NCI-H1105 (cell line): ENCODE data around the gene MPO.

Experiments used
- DNase-seq: peaks from one replicate; lab custom pipeline; 2025; lab: John Stamatoyannopoulos, UW

MPO gene

DNA sequence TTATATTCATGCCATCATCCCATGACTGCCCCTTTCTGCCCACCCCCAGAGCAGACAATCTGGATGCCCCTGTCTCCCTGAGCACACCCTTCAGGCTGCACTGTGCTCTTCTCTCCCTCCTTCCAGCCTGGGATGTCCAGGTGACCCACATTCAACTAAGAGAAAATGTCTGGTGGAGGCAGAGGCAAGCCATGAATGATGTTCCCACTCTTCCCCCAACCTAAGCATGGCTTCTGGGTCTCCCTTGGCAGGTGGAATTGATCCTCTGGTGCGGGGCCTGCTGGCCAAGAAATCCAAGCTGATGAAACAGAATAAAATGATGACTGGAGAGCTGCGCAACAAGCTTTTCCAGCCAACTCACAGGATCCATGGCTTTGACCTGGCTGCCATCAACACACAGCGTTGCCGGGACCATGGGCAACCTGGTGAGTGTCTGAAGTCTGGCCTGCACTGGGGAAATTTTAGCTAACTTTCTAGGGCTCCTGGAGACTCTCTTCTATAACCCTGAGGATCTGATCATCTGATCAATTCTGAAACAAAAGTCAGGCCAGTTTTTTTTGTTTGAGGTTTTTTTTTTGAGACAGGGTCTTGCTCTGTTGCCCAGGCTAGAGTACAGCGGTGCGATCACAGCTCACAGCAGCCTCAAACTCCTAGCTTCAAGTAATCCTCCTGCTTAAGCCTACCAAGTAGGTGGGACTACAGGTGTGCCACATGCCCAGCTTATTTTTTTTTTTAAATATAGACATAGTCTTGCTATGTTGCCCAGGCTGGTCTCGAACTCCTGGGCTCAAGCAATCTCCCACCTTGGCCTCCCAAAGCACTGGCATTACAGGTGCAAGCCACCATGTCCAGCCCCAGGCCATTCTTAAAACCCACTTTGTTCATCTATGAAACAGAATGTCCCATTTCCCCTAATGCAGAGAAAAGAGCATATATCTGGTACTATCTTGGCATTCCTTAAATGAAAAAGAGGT, 14.5 kb downstream of the MPO start:
- DNase-seq: no peak

- DNase-seq: no peak
These were observed 15.5 kb downstream of the MPO start for GRCh38 chr17:58265271-58265670.

DNA sequence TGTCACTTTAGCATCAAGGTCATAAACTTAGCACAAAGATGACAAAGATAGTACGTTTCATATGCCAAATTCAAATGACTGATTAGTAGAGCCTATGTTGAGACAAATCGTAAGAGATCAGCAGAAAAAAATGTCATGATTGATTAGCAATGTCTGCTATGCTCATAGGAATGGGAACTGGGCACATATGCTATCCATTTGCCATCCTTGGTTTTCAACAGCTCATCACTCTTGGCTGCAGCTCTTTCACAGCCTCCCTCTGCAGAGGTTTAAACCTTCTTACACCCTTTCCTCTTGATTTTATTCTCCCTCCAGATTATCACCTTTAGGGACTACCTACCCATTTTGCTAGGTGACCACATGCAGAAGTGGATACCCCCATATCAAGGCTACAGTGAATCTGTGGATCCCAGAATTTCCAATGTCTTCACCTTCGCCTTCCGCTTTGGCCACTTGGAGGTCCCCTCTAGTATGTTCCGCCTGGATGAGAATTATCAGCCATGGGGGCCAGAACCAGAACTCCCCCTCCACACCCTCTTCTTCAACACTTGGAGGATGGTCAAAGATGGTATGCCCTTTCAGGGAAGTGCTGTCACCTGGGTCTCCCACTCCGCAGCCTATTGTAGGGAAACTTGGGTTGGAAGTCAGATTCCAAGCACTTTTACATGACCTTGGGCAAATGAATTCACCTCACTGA, 16.2 kb downstream of the MPO start:
- DNase-seq: no peak

- DNase-seq: no peak
These were observed 17.0 kb downstream of the MPO start for GRCh38 chr17:58263773-58264172.

DNA sequence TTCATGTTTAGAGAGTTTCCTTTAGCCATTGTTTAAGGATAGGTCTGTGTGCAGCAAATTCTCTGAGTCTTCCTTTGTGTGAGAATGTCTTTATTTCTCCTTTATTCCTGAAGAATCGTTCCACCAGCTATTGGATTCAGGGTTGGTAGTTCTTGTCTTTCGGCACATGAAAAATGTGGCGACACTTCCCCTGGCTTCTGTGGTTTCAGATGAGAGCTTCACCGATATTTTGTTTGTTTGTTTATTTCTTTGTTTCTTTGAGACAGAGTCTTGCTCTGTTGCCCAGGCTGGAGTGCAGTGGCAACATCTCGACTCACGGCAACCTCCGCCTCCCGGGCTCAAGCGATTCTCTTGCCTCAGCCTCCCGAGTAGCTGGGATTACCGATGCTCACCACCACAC, 18.6 kb downstream of the MPO start:
- DNase-seq: no peak

- DNase-seq: no peak
These were observed 25.9 kb downstream of the MPO start for GRCh38 chr17:58254803-58255202.

- DNase-seq: no peak
These were observed 27.7 kb downstream of the MPO start for GRCh38 chr17:58253082-58253481.

DNA sequence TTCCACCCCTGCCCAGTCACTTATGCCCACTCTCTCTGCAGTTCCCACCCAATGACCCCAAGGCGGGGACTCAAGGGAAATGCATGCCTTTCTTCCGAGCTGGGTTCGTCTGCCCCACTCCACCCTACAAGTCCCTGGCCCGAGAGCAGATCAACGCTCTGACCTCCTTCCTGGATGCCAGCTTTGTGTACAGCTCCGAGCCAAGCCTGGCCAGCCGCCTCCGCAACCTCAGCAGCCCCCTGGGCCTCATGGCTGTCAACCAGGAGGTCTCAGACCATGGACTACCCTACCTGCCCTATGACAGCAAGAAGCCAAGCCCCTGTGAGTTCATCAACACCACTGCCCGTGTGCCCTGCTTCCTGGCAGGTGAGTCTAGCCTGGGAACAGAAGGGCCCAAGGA, 28.6 kb downstream of the MPO start:
- no peak for DNase-seq

GRCh38 chr17:58250344-58251011, 30.3 kb downstream of the MPO start:
- DNase-seq: no peak

DNA sequence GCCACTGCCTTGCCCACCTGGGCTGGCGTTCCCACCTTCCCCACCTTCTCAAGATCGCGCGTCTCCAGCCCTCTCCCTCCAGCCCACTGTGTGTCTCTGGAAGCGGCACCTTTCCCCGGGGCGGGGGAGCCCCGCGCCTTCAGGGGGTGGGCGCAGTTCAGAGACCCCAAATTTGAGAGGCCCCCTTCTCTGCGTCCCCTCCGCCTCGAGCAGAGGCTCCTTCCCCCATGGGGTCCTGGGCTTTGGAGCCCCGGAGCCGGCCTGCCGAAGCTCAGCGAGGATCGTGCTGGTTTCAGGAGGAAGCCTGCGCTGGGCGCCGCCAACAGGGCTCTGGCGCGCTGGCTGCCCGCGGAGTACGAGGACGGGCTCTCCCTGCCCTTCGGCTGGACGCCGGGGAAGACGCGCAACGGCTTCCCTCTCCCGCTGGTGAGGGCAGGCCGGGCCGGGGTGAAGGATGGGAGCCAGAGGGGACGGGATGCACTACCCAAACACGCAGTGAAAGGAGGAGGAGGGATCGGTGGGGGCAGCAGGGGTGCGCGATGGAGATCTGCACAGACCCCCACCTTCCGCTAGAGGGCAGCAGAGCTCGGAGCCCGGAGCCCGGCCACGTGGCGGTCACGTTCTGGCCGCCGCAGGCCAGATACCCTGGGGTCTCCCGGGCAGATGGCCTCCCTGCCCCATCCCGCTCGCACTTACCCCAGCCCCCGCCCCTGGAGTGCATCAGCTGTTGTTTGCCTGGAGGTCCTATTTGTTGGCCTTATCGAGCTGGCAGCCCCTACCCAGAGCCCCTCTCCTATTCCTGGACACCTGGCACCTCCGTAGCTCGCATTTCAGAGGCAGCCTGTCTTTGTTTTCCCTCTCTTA, 31.2 kb downstream of the MPO start:
- DNase-seq: peak; percentile 30

- no peak for DNase-seq
These were observed 31.8 kb downstream of the MPO start for GRCh38 chr17:58248955-58249269.

GRCh38 chr17:58247511-58248363, 33.0 kb downstream of the MPO start:
- no peak for DNase-seq

DNA sequence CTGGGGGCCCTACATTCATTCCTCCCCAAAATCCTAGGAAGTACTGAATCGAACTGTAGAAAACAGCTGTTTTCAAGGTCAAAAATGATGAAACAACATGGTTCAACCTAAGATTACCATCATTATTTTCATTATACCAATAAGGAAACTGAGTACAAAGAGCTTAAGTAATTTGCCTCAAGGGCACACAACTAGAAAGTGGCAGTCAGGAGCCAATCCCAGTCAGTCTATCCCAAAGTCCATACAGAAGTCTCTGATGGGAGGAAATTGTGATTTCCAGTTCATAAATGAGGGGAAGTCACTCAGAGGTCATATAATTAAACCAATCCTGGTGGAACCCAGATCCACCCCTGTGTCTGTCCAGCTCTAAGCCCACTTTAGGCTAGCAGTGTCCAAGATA, 34.0 kb downstream of the MPO start:
- DNase-seq: no peak

GRCh38 chr17:58246104-58246740, 34.5 kb downstream of the MPO start:
- DNase-seq: no peak

DNA sequence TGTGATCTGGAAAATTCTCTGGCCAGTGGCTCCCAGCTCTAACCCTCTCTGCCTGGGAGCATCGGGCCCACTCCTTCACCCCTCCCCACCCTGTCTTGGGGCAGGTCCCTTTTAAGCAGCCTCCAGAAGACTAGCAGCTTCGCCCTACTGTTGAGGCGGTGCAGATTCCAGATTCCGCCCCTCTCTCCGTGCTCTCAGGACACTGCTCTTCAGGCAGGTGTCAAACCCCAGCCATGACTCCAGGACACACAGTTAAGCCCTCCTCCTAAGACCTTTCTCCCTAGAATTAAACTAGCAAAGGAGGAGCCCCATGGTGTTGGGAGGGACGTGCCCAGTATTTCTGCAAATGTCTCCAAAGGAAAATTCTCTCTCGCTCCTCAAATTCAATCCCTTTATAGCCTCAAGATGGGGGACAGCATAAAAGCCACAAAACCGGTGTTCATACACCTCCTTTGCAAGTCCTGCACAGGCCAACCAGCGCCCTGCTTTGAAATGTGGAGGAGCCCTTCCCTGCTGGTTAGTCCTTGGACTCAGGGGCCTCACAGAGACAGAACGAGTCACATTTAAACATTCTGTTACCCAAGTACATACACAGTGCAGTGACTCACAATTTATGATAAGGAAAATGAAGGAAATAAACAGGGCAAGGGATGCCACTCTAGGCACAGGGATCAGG, 35.2 kb downstream of the MPO start:
- DNase-seq: no peak

GRCh38 chr17:58244963-58245362, 35.8 kb downstream of the MPO start:
- DNase-seq: no peak

DNA sequence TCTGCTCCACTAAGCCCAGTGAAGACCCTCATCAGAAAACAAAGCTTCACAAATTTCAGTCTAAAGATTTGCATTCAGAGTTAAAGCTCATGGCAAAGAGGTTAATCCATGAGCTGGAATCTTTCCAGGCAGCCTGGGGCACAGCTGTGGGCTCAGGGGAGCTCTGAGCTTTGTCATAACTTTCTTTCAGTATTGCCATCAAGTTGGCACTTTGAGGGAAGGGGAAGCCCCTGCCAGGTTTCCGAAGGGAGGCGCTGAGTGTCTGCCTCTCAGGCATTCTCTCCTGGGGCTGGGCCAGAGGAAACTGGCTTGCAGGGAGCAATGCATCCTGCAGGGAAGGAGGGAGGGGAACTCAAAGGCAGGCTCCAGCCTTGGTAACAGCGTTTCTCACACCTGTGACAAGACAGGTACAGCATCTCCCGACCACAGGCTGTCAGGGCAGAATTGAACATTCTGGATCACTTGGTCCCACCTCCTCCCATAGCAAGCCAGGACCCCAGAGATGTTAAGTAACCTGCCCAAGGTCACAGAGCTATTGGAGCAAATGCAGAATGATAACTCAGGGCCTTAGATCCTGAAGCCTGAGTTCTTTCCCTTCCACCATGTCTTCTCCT, 38.5 kb downstream of the MPO start:
- no peak for DNase-seq

GRCh38 chr17:58239987-58240386, 40.7 kb downstream of the MPO start:
- DNase-seq: no peak

DNA sequence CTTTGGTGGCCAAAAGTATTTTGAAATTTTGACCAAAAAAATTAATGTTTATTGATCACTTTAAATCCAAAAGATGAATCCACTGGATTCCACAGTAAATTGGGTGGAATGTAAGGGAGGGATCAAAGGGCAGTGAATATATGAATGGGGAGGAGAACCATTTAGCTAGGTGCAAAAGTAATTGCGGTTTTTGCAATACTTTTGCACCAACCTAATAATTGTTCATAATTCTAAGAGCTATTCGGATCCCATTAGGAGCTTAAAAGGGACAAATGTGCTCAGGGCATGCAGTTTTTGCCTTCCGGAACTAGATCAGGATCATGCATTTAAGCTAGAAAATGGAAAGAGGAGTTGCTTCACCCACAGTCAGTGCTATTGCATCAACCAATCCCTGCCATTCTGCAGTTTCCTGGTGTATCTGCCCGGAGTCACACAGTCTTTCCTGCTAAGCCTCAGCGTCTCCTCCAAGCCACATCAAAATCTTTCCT, 42.5 kb downstream of the MPO start, which contains the start of gene LPO:
Gene LPO, plus strand, starts transcription at position 438 of the 488 bp plus-strand sequence. CDS start 4,396 bp downstream, outside the sequence.
- DNase-seq: no peak
